H1 (cell line): ENCODE data around the gene JUP. TPM values are rescaled to one million over a fixed set of nuclear protein-coding genes. Genes with fewer than 3 reads are reported as not detected.

Experiments
- CTCF ChIA-PET: fragments of 300-600 bp; sonication (Branson Sonifier 250); formaldehyde crosslinking; loops from one replicate; lab custom pipeline; 2021; ENCODE audit not compliant: partially characterized antibody; lab: Charles Lee
- POLR2A ChIA-PET: fragments of 300-600 bp; sonication (Branson Sonifier 250); formaldehyde crosslinking; loops from one replicate; lab custom pipeline; 2021; ENCODE audit warnings: inconsistent platforms; ENCODE audit not compliant: partially characterized antibody; lab: Charles Lee
- DNase-seq, 2 experiments: peaks; one replicate each; pipeline versions ENCODE4 v3.0.0 to v3.0.0-alpha.2; 2010 to 2022; ENCODE audit warnings: low spot score in 2 of 2, low read depth in 1 of 2, mixed read lengths in 1 of 2
- FAIRE-seq: peaks from 2 replicates; lab custom pipeline; 2011; peaks lifted over from hg19 to GRCh38; lab: Jason Lieb, UNC
- H2AFZ ChIP-seq: 2 replicates; pipeline ENCODE4 v1.8.1; 2012; ENCODE audit warnings: low read length, inconsistent platforms
- H2AK5ac ChIP-seq: 2 replicates; pipeline ENCODE4 v1.6.1; 2013; ENCODE audit warnings: low read depth, low read length
- H2BK120ac ChIP-seq: replicated peaks from 2 replicates; pipeline ENCODE3; 2013; ENCODE audit warnings: low read depth, low read length, inconsistent platforms
- H2BK12ac ChIP-seq: 2 replicates; pipeline ENCODE4 v1.6.1; 2013; ENCODE audit warnings: low read depth, low read length
- H2BK15ac ChIP-seq: 2 replicates; pipeline ENCODE4 v1.6.1; 2013; ENCODE audit warnings: low read length
- H2BK20ac ChIP-seq: 2 replicates; pipeline ENCODE4 v1.6.1; 2013; ENCODE audit warnings: low read length
- H2BK5ac ChIP-seq: 2 replicates; pipeline ENCODE4 v1.6.1; 2013; ENCODE audit warnings: low read depth, low read length
- H3K14ac ChIP-seq: 2 replicates; pipeline ENCODE4 v1.6.1; 2013; ENCODE audit warnings: inconsistent platforms; ENCODE audit not compliant: insufficient read length
- H3K18ac ChIP-seq: 2 replicates; pipeline ENCODE4 v1.6.1; 2013; ENCODE audit warnings: low read length; ENCODE audit errors: extremely low read depth
- H3K23ac ChIP-seq: 2 replicates; pipeline ENCODE4 v1.6.1; 2013; ENCODE audit warnings: inconsistent platforms; ENCODE audit not compliant: insufficient read length
- H3K23me2 ChIP-seq: 2 replicates; pipeline ENCODE4 v1.6.1; 2013; ENCODE audit warnings: low read depth, low read length
- H3K27ac ChIP-seq: 2 replicates; pipeline ENCODE4 v1.6.1; 2011; ENCODE audit warnings: low read depth, low read length, inconsistent platforms
- H3K27me3 ChIP-seq, 4 experiments: replicated peaks in 1 of 4; 1 replicate in 1 of 4; 2 replicates in 3 of 4; pipeline versions ENCODE4 v1.6.1 to v1.8.1; 2011 to 2013; ENCODE audit warnings: low read length in 3 of 4, mild to moderate bottlenecking in 3 of 4, inconsistent platforms in 2 of 4, mixed read lengths in 2 of 4, moderate library complexity in 1 of 4; ENCODE audit not compliant: control insufficient read depth in 3 of 4, insufficient read depth in 3 of 4; ENCODE audit errors: extremely low read depth in 1 of 4
- H3K36me3 ChIP-seq, 4 experiments: 2 replicates each; pipeline versions ENCODE4 v1.6.1 to v1.8.1; 2011 to 2013; ENCODE audit warnings: mild to moderate bottlenecking in 4 of 4, low read length in 3 of 4, moderate library complexity in 2 of 4, control low read depth in 1 of 4, inconsistent platforms in 1 of 4; ENCODE audit not compliant: insufficient read depth in 4 of 4, control insufficient read depth in 2 of 4
- H3K4ac ChIP-seq: replicated peaks from 2 replicates; pipeline ENCODE3; 2013; ENCODE audit warnings: low read length, low read depth, mixed read lengths, inconsistent platforms; ENCODE audit not compliant: insufficient read length
- H3K4me1 ChIP-seq, 4 experiments: replicated peaks in 1 of 4; 1 replicate in 1 of 4; 2 replicates in 3 of 4; pipeline versions ENCODE4 v1.6.1 to v1.8.1; 2011 to 2013; ENCODE audit warnings: low read length in 3 of 4, inconsistent platforms in 2 of 4, mixed read lengths in 1 of 4; ENCODE audit not compliant: insufficient read depth in 4 of 4, control insufficient read depth in 3 of 4
- H3K4me2 ChIP-seq, 2 experiments: 2 replicates each; pipeline versions ENCODE4 v1.6.1 to v1.8.1; 2011 to 2013; ENCODE audit warnings: low read depth in 2 of 2, low read length in 2 of 2, control low read depth in 1 of 2, inconsistent platforms in 1 of 2, mild to moderate bottlenecking in 1 of 2; ENCODE audit not compliant: insufficient read depth in 1 of 2
- H3K4me3 ChIP-seq, 4 experiments: fragments of 200-600, 300-600 bp in 1 of 4; sonication (generic), shearing (Covaris generic), sonication (Bioruptor Twin) in 1 of 4; 2 replicates each; pipeline versions ENCODE4 v1.5.1 to v1.8.1; 2011 to 2016; ENCODE audit warnings: low read length in 4 of 4, low read depth in 3 of 4, control low read depth in 2 of 4, inconsistent platforms in 2 of 4, mild to moderate bottlenecking in 2 of 4, mixed read lengths in 1 of 4, moderate library complexity in 1 of 4; ENCODE audit not compliant: insufficient read depth in 2 of 4; ENCODE audit errors: extremely low read depth in 1 of 4
- H3K56ac ChIP-seq: replicated peaks from 2 replicates; pipeline ENCODE3; 2013; ENCODE audit warnings: low read depth, mild to moderate bottlenecking, mixed read lengths, low read length, inconsistent platforms; ENCODE audit not compliant: insufficient read length
- H3K79me1 ChIP-seq: 2 replicates; pipeline ENCODE4 v1.6.1; 2013; ENCODE audit warnings: low read depth, low read length, control low read depth
- H3K79me2 ChIP-seq, 2 experiments: 2 replicates each; pipeline versions ENCODE4 v1.6.1 to v1.8.1; 2012 to 2013; ENCODE audit warnings: low read length in 2 of 2, mild to moderate bottlenecking in 2 of 2, inconsistent platforms in 1 of 2; ENCODE audit not compliant: insufficient read depth in 2 of 2, control insufficient read depth in 1 of 2
- H3K9ac ChIP-seq, 4 experiments: replicated peaks in 1 of 4; 1 replicate in 1 of 4; 2 replicates in 3 of 4; pipeline versions ENCODE4 v1.6.1 to v1.8.1; 2011 to 2013; ENCODE audit warnings: low read depth in 3 of 4, low read length in 3 of 4, control low read depth in 2 of 4, mild to moderate bottlenecking in 2 of 4, moderate library complexity in 2 of 4, inconsistent platforms in 1 of 4; ENCODE audit errors: extremely low read depth in 1 of 4
- H3K9me3 ChIP-seq, 2 experiments: 2 replicates each; pipeline versions ENCODE4 v1.6.1 to v1.8.1; 2012 to 2013; ENCODE audit warnings: mild to moderate bottlenecking in 2 of 2, moderate library complexity in 2 of 2, control low read depth in 1 of 2, inconsistent platforms in 1 of 2, low read depth in 1 of 2, low read length in 1 of 2, mixed read lengths in 1 of 2; ENCODE audit not compliant: insufficient read depth in 2 of 2
- H4K20me1 ChIP-seq, 2 experiments: replicated peaks in 1 of 2; 2 replicates each; pipeline versions ENCODE3 to v1.8.1; 2011 to 2013; ENCODE audit warnings: inconsistent platforms in 2 of 2, low read length in 2 of 2, mild to moderate bottlenecking in 1 of 2; ENCODE audit not compliant: insufficient read depth in 2 of 2, control insufficient read depth in 1 of 2
- H4K5ac ChIP-seq: 2 replicates; pipeline ENCODE4 v1.6.1; 2013; ENCODE audit warnings: low read length, low read depth, mixed read lengths, inconsistent platforms; ENCODE audit not compliant: insufficient read length
- H4K8ac ChIP-seq: 2 replicates; pipeline ENCODE4 v1.8.0; 2013; ENCODE audit warnings: mild to moderate bottlenecking, moderate library complexity, low read length, inconsistent platforms; ENCODE audit not compliant: insufficient read depth; ENCODE audit errors: extremely low read depth
- H4K91ac ChIP-seq: replicated peaks from 2 replicates; pipeline ENCODE3; 2013; ENCODE audit warnings: low read length, mixed read lengths, inconsistent platforms; ENCODE audit not compliant: insufficient read length
- CTBP2 ChIP-seq: IDR thresholded peaks from 2 replicates; pipeline ENCODE4 v1.7.0; 2011; ENCODE audit warnings: borderline replicate concordance, mild to moderate bottlenecking, moderate library complexity, mixed read lengths, low read length; ENCODE audit not compliant: insufficient read depth, insufficient read length
- GABPA ChIP-seq: IDR thresholded peaks from 2 replicates; pipeline ENCODE4 v1.6.1; 2011; ENCODE audit warnings: mild to moderate bottlenecking, low read length, moderate library complexity, borderline replicate concordance; ENCODE audit not compliant: insufficient read depth
- JUN ChIP-seq: IDR thresholded peaks from 2 replicates; pipeline ENCODE4 v1.6.1; 2011; ENCODE audit warnings: low read depth, mild to moderate bottlenecking, improper control_type of control experiment, low read length
- RFX5 ChIP-seq: IDR thresholded peaks from 2 replicates; pipeline ENCODE4 v1.6.1; 2011; ENCODE audit warnings: low read depth, low read length, improper control_type of control experiment, borderline replicate concordance
- RXRA ChIP-seq: IDR thresholded peaks from 2 replicates; pipeline ENCODE4 v1.6.1; 2011; ENCODE audit warnings: low read depth, mild to moderate bottlenecking, low read length, moderate library complexity; ENCODE audit not compliant: insufficient read depth
- SIX5 ChIP-seq: IDR thresholded peaks from 2 replicates; pipeline ENCODE4 v1.6.1; 2011; ENCODE audit warnings: mild to moderate bottlenecking, low read depth, low read length
- SP4 ChIP-seq: IDR thresholded peaks from 2 replicates; pipeline ENCODE4 v1.6.1; 2012; ENCODE audit warnings: low read length, inconsistent platforms
- WGBS, 2 experiments: shearing (Covaris generic) in 1 of 2; methylation state at CpG; one replicate each; pipeline versions ENCODE4 v1.1.6 to v1.1.7; 2013 to 2015; ENCODE audit warnings: low lambda C conversion rate in 2 of 2, mixed read lengths in 2 of 2, inconsistent platforms in 1 of 2, low coverage in 1 of 2, missing lambda C conversion rate in 1 of 2; ENCODE audit not compliant: insufficient replicate concordance in 2 of 2, insufficient coverage in 1 of 2, insufficient read length in 1 of 2; ENCODE audit errors: extremely low coverage in 1 of 2, missing lambda C conversion rate in 1 of 2; 5-methylcytosine and 5-hydroxymethylcytosine counted together
- polyA plus RNA-seq, 7 experiments: library from polyadenylated mRNA; depleted of rRNA in 3 of 7; stranded (reverse) in 5 of 7; unstranded in 2 of 7; fragments of >200 nt in 5 of 7; fragments of 200-250 nt in 2 of 7; gene quantifications; 1 replicate in 5 of 7; 2 replicates in 1 of 7; 4 replicates in 1 of 7; pipeline versions ENCODE4 v1.2.1 to v1.2.3, GENCODE V29; 2011 to 2013; ENCODE audit warnings: missing spikeins in 2 of 7, mixed read lengths in 2 of 7
- total RNA-seq: library from RNA; stranded (reverse); fragmentation: NEBNext Ultra II Directional; extraction: Animal tissue kit (Norgen Biotek cat#: 25700); gene quantifications from 2 replicates; pipeline ENCODE4 v1.2.1, GENCODE V29; 2021

JUP gene
- total and polyA plus RNA-seq, 2 of the 8 experiments (the other 6 are each of a cell fraction or from before 2014, with no cell fraction given) = 62.8 to 102 TPM

- H2BK5ac ChIP-seq = peak overlapping the region; percentile 73; the same call in 1 of the 2 replicates
- H3K79me2 ChIP-seq = no peaks in the 10 kb centered on the region
- no peaks in the 10 kb centered on the region for H3K79me1 ChIP-seq
- H4K5ac ChIP-seq = no peak overlapping the region
- H3K23ac ChIP-seq = no peak overlapping the region
- no peak overlapping the region for H2AK5ac ChIP-seq
- TF ChIP-seq JUN = no peak
- no peak for TF ChIP-seq RXRA
- TF ChIP-seq SP4 = no peak
- TF ChIP-seq GABPA = no peak
- TF ChIP-seq SIX5 = no peak
- no peak for TF ChIP-seq CTBP2
- no peak for TF ChIP-seq RFX5
- H2BK15ac ChIP-seq = no peak overlapping the region
- H3K27ac ChIP-seq = no peak overlapping the region
- no peaks in the 10 kb centered on the region for H3K36me3 ChIP-seq
- H2BK12ac ChIP-seq = 0 out of 2 replicates have a peak overlapping the region, but pooled peaks have one; percentile 81
- no peak overlapping the region for H3K18ac ChIP-seq
- H3K4ac ChIP-seq = peak overlapping the region; percentile 69
- H4K20me1 ChIP-seq = no peaks in the 10 kb centered on the region
- H3K27me3 ChIP-seq = peaks cover 0 to 3% (median under 1%) of the 10 kb centered on the region in 4 experiments; a peak in 2 of 7 replicates
- peak overlapping the region; percentile 83 for H2BK120ac ChIP-seq
- H3K4me1 ChIP-seq = peaks cover 8 to 19% (median 13%) of the 10 kb centered on the region in 4 experiments
- H3K4me3 ChIP-seq = no peak overlapping the region
- ChIA-PET POLR2A (interaction anchor here (0.6 to 6.9 kb wide), 9 partner anchors 9 to 110 kb away, joined by 3 to 71 read pairs (median 8); partner anchors contain the start of genes EIF1, FKBP10, HAP1 and JUP), CTCF (interaction anchor here (1.0 to 10.9 kb wide), 11 partner anchors 11 to 160 kb away, joined by 3 to 149 read pairs (median 4); partner anchors contain the start of genes FKBP10, JUP and P3H4)
- no peak overlapping the region for H4K91ac ChIP-seq
- H3K9ac ChIP-seq = no peak overlapping the region
- no peak overlapping the region for H3K4me2 ChIP-seq
- no peaks in the 10 kb centered on the region for H3K9me3 ChIP-seq
- H3K56ac ChIP-seq = peak overlapping the region; percentile 64
- H3K14ac ChIP-seq = no peak overlapping the region
- no peak for FAIRE-seq
- WGBS, 2 experiments = 90% methylated on average over 8 of the region's 8 CpGs; no CpG with 5 or more reads in 1 of the 2 experiments
- H2AFZ ChIP-seq = no peak overlapping the region
- no peak overlapping the region for H2BK20ac ChIP-seq
- peaks cover 2% of the 10 kb centered on the region; the same call in 1 of the 2 replicates for H3K23me2 ChIP-seq
- H4K8ac ChIP-seq = peak overlapping the region; percentile 82; the same call in 1 of the 2 replicates
- DNase-seq = no peak
These were observed 12.9 kb upstream of the JUP start for GRCh38 chr17:41799366-41799765.
